Measurements from ENCODE around the gene AJM1. TPM values are rescaled to one million over a fixed set of nuclear protein-coding genes. Genes with fewer than 3 reads are reported as not detected.

AJM1 gene
- total and polyA plus RNA-seq, 2 donors (not counting 1 experiment from before 2014, with no cell fraction given), result 1.7 to 2.9 TPM

GRCh38 chr9:136854113-136854841, 12.0 kb downstream of the AJM1 start:
- DNase-seq, result peak; percentile 27
- no peak overlapping the region for H2AFZ ChIP-seq (ENCODE audit: insufficient read depth, low read depth, low read length, poor library complexity, severe bottlenecking)
- Mint-ChIP-seq H3K27me3 (no peaks in the 10 kb centered on the region), H3K9me3 (ENCODE audit: insufficient read depth) (no peaks in the 10 kb centered on the region), H3K4me3 (no peak overlapping the region), H3K27ac (no peak overlapping the region), H3K4me1 (peaks cover 5% of the 10 kb centered on the region)
- no peak overlapping the region for H3K4me2 ChIP-seq (replicated peaks; ENCODE audit: low read depth, low read length, poor library complexity, severe bottlenecking)
- peaks cover 17% of the 10 kb centered on the region for H4K20me1 ChIP-seq (ENCODE audit: control insufficient read depth, insufficient read depth, low read length, poor library complexity, severe bottlenecking)
- H3K79me2 ChIP-seq (ENCODE audit: control insufficient read depth, insufficient read depth, low read length), result peaks cover 2% of the 10 kb centered on the region
- ATAC-seq (ENCODE audit: low read depth), result no peak
- TF ChIP-seq CTCF (IDR thresholded peaks at IDR 0.05), result no peak
- no peak for TF ChIP-seq EZH2 (IDR thresholded peaks at IDR 0.05; ENCODE audit: borderline replicate concordance, insufficient read depth, low read depth, low read length, poor library complexity, severe bottlenecking)
- H3K36me3 ChIP-seq (replicated peaks in 1 of 2; ENCODE audit: control extremely low read depth in 1 of 2, control insufficient read depth in 1 of 2, extremely low read depth in 1 of 2, insufficient read depth in 2 of 2, low read length in 1 of 2), result peaks cover 0 to 4% of the 10 kb centered on the region in 2 experiments
- WGBS (ENCODE audit: insufficient coverage), result 83% methylated on average over 29 of the region's 30 CpGs
- CTCF ChIA-PET, result no interaction called here
- H3K9ac ChIP-seq (ENCODE audit: low read length), result no peak overlapping the region
- POLR2A ChIA-PET, result no interaction called here
- no peak overlapping the region for H3K4me3 ChIP-seq (ENCODE audit: control extremely low read depth in 1 of 5, extremely low read depth in 1 of 5, insufficient read depth in 1 of 5, low read depth in 2 of 5, low read length in 4 of 5)
- no peaks in the 10 kb centered on the region for H3K9me3 ChIP-seq (ENCODE audit: control extremely low read depth in 1 of 3, control insufficient read depth in 2 of 3, insufficient read depth in 1 of 3, low read length in 2 of 3)
- H3K27ac ChIP-seq (ENCODE audit: low read length in 2 of 2), result no peak overlapping the region
- intact Hi-C loops (cut with micrococcal nuclease), result no loop called here
- H3K4me1 ChIP-seq (ENCODE audit: control insufficient read depth in 2 of 2, insufficient read depth in 2 of 2, low read length in 2 of 2), result peaks cover 6 to 9% of the 10 kb centered on the region in 2 donors
- no peaks in the 10 kb centered on the region for H3K27me3 ChIP-seq (replicated peaks in 1 of 4; ENCODE audit: control extremely low read depth in 1 of 4, control insufficient read depth in 3 of 4, insufficient read depth in 4 of 4, low read length in 3 of 4)

- H3K4me3 Mint-ChIP-seq, result no peak overlapping the region
- no peaks in the 10 kb centered on the region for H3K4me1 Mint-ChIP-seq
- DNase-seq (peak; percentile 20), ATAC-seq (ENCODE audit: low read depth) (no peak)
- H3K27me3 ChIP-seq (replicated peaks in 1 of 4; ENCODE audit: control extremely low read depth in 1 of 4, control insufficient read depth in 3 of 4, insufficient read depth in 4 of 4, low read length in 3 of 4), result no peaks in the 10 kb centered on the region
- no peak overlapping the region for H3K27ac Mint-ChIP-seq
- ChIA-PET POLR2A (no interaction called here), CTCF (no interaction called here)
- peaks cover 3 to 9% of the 10 kb centered on the region in 2 donors for H3K4me1 ChIP-seq (ENCODE audit: control insufficient read depth in 2 of 2, insufficient read depth in 2 of 2, low read length in 2 of 2)
- intact Hi-C loops (cut with micrococcal nuclease), result no loop called here
- H3K4me2 ChIP-seq (replicated peaks; ENCODE audit: low read depth, low read length, poor library complexity, severe bottlenecking), result no peak overlapping the region
- no peaks in the 10 kb centered on the region for H3K9me3 ChIP-seq (ENCODE audit: control extremely low read depth in 1 of 3, control insufficient read depth in 2 of 3, insufficient read depth in 1 of 3, low read length in 2 of 3)
- no peak for TF ChIP-seq CTCF (IDR thresholded peaks at IDR 0.05)
- TF ChIP-seq EZH2 (IDR thresholded peaks at IDR 0.05; ENCODE audit: borderline replicate concordance, insufficient read depth, low read depth, low read length, poor library complexity, severe bottlenecking), result no peak
- H3K79me2 ChIP-seq (ENCODE audit: control insufficient read depth, insufficient read depth, low read length), result peaks cover 2% of the 10 kb centered on the region
- 95% methylated on average over 23 of the region's 23 CpGs for WGBS (ENCODE audit: insufficient coverage)
- H3K9me3 Mint-ChIP-seq (ENCODE audit: insufficient read depth), result no peaks in the 10 kb centered on the region
- H2AFZ ChIP-seq (ENCODE audit: insufficient read depth, low read depth, low read length, poor library complexity, severe bottlenecking), result no peak overlapping the region
- no peak overlapping the region for H3K9ac ChIP-seq (ENCODE audit: low read length)
- peaks cover 0 to 4% of the 10 kb centered on the region in 2 experiments for H3K36me3 ChIP-seq (replicated peaks in 1 of 2; ENCODE audit: control extremely low read depth in 1 of 2, control insufficient read depth in 1 of 2, extremely low read depth in 1 of 2, insufficient read depth in 2 of 2, low read length in 1 of 2)
- H3K4me3 ChIP-seq (ENCODE audit: control extremely low read depth in 1 of 5, extremely low read depth in 1 of 5, insufficient read depth in 1 of 5, low read depth in 2 of 5, low read length in 4 of 5), result no peak overlapping the region
- no peak overlapping the region for H3K27ac ChIP-seq (ENCODE audit: low read length in 2 of 2)
- H3K27me3 Mint-ChIP-seq, result no peaks in the 10 kb centered on the region
- peaks cover 14% of the 10 kb centered on the region for H4K20me1 ChIP-seq (ENCODE audit: control insufficient read depth, insufficient read depth, low read length, poor library complexity, severe bottlenecking)
Measured at GRCh38 chr9:136854842-136855460, 12.7 kb downstream of the AJM1 start.
